GM12873 (cell line): ENCODE data around the gene ASPDH.

Experiments used
- TF ChIP-seq, protein P1 (sequence below): IDR thresholded peaks from 2 replicates; pipeline ENCODE4 v1.5.1; 2012; ENCODE audit warnings: low read depth, mild to moderate bottlenecking, moderate library complexity, low read length, control low read depth; ENCODE audit not compliant: insufficient read depth; ENCODE audit errors: missing control alignments

ASPDH gene

DNA sequence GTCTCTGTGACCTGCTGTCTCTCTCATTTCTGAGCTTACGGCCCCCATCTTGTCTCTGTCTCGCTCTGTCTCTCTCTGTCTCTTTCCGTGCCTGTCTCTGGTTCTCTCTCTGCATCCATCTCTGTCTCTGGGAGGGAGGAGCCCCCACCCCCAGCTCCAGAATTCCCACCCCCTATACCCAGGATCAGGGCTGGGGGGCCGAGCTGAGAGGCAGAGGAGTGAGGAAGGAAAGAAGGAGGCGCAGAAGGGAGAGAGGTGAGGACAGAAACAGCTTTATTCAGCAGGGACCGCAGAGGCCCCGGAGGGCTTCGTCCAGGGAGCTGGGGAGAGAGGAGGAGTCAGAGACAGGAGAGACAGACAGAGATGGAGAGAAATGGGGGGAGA lies 16.7 kb downstream of the ASPDH start:
- TF ChIP-seq, protein P1, sequence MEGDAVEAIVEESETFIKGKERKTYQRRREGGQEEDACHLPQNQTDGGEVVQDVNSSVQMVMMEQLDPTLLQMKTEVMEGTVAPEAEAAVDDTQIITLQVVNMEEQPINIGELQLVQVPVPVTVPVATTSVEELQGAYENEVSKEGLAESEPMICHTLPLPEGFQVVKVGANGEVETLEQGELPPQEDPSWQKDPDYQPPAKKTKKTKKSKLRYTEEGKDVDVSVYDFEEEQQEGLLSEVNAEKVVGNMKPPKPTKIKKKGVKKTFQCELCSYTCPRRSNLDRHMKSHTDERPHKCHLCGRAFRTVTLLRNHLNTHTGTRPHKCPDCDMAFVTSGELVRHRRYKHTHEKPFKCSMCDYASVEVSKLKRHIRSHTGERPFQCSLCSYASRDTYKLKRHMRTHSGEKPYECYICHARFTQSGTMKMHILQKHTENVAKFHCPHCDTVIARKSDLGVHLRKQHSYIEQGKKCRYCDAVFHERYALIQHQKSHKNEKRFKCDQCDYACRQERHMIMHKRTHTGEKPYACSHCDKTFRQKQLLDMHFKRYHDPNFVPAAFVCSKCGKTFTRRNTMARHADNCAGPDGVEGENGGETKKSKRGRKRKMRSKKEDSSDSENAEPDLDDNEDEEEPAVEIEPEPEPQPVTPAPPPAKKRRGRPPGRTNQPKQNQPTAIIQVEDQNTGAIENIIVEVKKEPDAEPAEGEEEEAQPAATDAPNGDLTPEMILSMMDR = no peak

DNA sequence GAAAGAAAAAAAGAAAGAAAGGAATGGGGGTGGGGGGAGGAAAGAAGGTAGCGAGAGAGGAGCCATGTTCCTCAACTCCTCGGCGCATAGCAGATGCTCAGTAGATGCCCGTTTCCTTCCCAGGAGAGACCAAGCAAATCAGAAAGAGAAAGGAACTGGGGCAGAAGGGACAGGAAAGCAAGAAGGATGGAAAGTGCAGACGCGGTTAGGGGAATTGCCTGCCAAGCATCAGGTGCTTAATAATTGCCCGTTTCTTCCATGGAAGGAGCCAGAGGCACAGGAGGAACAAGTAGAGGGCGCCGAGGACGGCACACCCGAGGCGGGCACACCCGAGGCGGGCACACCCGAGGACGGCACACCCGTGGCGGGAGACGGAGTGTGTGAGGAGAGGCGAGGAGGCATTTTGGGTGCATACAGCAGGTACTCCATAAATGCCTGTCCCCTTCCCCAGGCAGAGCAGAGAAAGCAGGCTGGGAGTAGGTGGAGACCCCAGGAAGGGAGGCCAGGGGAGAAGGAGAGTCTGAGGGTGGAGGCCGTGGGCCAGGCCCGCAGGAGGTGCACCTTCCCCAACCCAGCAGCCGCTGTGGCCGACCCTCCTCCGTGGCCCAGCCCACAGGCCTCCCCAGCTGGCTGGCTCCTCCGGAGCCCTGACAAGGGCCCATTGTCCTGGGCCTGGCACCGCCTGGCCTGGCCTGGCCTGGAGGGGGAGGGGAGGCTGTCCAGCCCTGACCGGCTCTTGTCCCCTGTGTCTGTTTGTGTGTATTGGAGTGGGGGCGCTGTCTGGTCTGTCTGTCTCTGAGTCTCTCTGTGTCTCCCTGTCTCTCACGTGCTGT lies 17.3 kb downstream of the ASPDH start:
- TF ChIP-seq, protein P1 = no peak

DNA sequence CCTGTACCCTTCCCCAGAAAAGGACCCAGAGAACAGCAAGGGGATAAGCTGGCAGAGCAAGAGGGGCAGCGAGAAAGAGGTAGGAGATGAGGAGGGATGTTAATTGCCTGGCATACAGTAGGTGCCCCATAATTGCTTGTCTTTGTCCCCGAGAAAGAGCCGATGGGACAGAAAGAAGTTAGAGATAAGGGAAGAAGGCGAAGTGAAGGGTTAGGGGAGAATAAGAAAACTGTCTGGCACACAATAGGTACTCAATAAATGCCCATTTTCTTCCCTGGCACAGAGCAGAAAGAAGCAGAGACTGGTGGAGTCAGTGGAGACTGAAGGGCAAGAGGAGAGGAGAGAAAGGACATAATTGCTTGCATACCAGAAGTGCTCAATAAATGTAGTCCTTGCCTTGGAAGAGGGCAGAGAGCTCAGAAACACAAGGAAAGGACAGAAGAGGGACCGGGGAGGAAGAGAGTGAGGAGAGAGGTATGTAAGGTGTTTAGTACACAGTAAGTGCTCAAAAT lies 18.6 kb downstream of the ASPDH start:
- TF ChIP-seq, protein P1 = no peak

DNA sequence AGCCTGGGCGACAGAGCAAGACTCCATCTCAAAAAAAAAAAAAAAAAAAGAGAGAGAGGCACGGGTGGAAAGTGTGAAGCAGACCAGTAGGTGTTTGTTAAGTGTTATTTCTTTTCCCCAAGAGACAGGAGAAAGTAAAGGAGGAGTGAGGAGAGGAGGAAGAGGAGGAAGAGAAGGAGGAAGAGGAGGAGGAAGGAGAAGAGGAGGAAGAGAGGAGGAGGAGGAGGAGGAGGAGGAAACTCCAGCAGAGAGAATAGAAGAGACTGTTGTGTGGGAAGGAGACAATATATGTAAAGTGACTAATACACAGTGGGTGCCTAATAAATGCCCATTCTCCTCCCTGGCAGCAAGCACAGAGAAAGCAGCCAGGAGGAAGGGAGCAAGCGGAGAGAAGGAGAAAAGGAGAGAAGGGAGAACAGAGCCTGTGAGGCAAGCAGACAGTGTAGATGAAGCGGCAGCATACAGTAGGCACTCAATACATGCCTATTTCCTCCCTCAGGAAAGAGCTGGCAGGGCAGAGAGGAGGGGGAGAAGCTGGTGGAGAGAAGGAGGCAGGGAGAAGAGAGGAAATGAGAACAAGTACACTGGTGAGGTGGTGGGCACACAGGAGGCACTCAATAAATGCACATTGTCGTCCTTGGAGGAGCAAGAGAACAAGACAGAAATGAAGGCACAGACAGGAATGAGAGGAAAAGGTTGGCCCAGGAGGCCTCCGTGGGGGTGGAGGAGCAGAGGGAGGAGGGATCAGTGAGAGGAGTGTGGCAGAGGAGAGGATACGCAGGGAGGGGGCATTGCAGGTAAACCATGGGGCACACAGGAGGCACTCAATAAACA lies 19.3 kb downstream of the ASPDH start:
- TF ChIP-seq, protein P1 = no peak

DNA sequence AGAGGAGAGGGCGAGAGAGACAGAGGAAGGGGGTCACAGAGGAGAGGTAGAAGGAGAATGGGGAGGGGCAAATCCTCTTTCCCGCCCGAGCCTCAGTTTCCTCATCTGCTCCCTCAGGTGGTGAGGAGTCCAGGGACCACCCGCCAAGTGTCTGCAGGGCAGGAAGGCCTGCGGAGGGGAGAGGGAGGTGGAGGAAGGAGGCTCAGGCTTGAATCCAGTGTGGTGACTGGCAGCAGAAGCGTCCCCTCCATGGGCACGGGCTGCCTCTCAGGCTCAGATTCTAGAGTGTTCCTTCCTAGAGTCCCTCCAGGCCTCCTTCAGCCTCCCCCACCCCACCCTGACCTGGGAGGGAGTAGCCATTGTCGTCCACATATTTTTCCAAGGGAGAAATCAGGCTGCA lies 20.5 kb downstream of the ASPDH start:
- TF ChIP-seq, protein P1 = no peak

DNA sequence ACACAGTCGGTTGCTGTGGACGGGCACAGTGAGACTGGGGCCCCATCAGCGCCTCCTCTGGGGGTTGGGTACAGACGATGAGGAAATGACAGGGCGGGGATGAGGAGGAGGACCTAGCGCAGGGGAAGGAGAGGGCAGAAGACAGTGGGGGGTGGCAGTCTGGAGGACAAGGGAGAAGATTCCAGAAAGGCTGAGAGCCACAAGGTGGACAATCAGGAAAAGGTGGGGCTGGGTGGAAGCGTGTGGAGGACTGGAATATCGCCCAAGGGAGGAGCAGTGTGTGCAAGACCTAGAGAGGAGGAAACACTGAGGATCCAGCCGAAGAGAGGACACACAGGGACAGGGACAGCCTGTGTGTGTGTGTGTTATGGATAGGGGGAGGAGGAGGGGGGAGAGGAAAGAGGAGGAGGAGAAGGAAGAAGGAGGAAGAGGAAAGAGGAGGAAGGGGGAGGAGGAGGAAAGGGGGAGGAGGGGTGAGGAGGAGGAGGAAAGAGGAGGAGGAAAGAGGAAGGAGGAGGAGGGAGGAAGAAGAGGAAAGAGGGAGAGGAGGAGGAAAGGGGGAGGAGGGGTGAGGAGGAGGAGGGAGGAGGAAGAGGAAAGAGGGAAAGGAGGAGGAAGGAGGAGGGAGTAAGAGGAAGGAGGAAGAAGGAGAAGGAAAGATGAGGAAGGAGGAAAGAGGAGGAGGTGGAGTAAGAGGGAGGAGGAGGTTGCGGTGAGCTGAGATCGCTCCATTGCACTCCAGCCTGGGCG lies 21.2 kb downstream of the ASPDH start:
- TF ChIP-seq, protein P1 = no peak

DNA sequence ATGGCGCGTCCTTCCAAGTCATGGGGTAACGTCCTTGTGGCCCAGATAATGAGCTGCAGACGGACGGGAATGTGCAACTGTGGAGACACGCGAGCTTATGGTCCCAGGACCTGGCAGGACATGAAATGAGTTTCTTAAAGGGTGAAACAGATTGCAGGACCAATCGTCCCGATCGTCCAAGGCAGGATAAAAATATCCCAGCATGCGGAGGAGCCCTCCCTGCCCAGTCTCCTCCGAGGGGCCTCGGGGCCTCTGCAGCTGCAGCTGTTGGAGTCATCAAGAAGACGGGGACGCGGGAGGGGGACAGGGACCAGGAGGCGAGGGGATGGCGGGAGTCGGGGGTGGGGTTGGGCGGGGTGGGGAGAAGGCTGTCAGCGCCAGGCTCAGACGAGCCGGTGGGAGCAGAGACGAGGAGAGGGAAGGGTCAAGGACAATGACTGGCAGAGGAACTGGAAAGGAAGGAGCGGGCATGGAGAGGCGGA lies 22.7 kb downstream of the ASPDH start:
- TF ChIP-seq, protein P1 = no peak
